Measurements from ENCODE around the gene STK10.

- TF ChIP-seq, protein P1, sequence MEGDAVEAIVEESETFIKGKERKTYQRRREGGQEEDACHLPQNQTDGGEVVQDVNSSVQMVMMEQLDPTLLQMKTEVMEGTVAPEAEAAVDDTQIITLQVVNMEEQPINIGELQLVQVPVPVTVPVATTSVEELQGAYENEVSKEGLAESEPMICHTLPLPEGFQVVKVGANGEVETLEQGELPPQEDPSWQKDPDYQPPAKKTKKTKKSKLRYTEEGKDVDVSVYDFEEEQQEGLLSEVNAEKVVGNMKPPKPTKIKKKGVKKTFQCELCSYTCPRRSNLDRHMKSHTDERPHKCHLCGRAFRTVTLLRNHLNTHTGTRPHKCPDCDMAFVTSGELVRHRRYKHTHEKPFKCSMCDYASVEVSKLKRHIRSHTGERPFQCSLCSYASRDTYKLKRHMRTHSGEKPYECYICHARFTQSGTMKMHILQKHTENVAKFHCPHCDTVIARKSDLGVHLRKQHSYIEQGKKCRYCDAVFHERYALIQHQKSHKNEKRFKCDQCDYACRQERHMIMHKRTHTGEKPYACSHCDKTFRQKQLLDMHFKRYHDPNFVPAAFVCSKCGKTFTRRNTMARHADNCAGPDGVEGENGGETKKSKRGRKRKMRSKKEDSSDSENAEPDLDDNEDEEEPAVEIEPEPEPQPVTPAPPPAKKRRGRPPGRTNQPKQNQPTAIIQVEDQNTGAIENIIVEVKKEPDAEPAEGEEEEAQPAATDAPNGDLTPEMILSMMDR (IDR thresholded peaks at IDR 0.05; ENCODE audit: low read depth, low read length) = no peak
- no peak for TF ChIP-seq EZH2phosphoT487 (IDR thresholded peaks at IDR 0.05; ENCODE audit: low read depth)
Measured at GRCh38 chr5:172074896-172075295, 113.1 kb downstream of the STK10 start.

Measured in OCI-LY3 (cell line).